Measurements from ENCODE around the gene DGKZ.

- TF ChIP-seq CTCF (IDR thresholded peaks at IDR 0.05; ENCODE audit: insufficient read depth, low read length) (no peak), POLR2AphosphoS5 (IDR thresholded peaks at IDR 0.05; ENCODE audit: low read depth) (no peak), GABPA (IDR thresholded peaks at IDR 0.05; ENCODE audit: low read depth) (no peak), SPI1 (IDR thresholded peaks at IDR 0.05; ENCODE audit: borderline replicate concordance, low read depth) (no peak)
Measured at GRCh38 chr11:46319074-46319453, 28.2 kb upstream of the DGKZ start.

Measured in HL-60 (cell line).